NT2/D1 (cell line): ENCODE data around the gene FAM124A.

Experiments
- SUZ12 ChIP-seq: IDR thresholded peaks from 2 replicates; pipeline ENCODE4 v1.6.1; 2011; ENCODE audit not compliant: insufficient read length, insufficient read depth; ENCODE audit errors: extremely low read depth
- YY1 ChIP-seq: IDR thresholded peaks from 2 replicates; pipeline ENCODE4 v1.6.1; 2011; ENCODE audit not compliant: insufficient read length, insufficient read depth

GRCh38 chr13:51269039-51269438 is 46.8 kb downstream of the FAM124A start:
- TF ChIP-seq YY1 (no peak), SUZ12 (no peak)
